ENCODE results near the gene PPP4R1. TPM values are rescaled to one million over a fixed set of nuclear protein-coding genes. Genes with fewer than 3 reads are reported as not detected.

The PPP4R1 gene
- total and polyA plus RNA-seq, 2 of the 4 experiments (the other 2 are of a cell fraction): 80.6 to 123 TPM

DNA sequence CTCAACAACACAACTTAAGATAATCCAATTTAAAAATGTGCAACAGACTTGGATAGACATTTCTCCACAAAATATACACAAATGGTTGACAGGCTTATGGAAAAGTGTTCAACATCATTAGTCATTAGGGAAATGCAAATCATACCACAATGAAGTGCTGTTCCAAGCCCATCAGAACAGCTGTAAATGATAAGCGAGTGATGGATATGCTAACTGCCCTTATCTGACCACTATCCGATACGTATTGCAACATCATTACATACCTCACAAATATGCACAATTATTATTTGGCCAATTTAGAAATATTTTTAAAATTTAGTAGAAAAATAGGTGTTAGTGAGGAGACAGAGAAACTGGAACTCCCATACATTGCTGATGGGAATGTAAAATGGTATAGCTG lies 62.2 kb downstream of the PPP4R1 start:
- no peak overlapping the region for H2AK9ac ChIP-seq (replicated peaks; ENCODE audit: low read depth, low read length, poor library complexity)
- H3K4me2 ChIP-seq (ENCODE audit: low read depth, low read length): no peak overlapping the region
- ATAC-seq (ENCODE audit: low read depth) (no peak), DNase-seq (peak; percentile 28)
- peaks cover 30 to 62% of the 10 kb centered on the region in 2 experiments for H3K79me1 ChIP-seq (ENCODE audit: low read depth in 1 of 2, low read length in 2 of 2)
- intact Hi-C loops (cut with micrococcal nuclease): no loop called here
- no peak overlapping the region for H2BK15ac ChIP-seq (ENCODE audit: low read depth, low read length)
- peaks cover 15% of the 10 kb centered on the region; the same call in 1 of the 2 replicates for H3K9me1 ChIP-seq (ENCODE audit: insufficient read depth, low read length)
- no peak overlapping the region for H4K91ac ChIP-seq (ENCODE audit: insufficient read depth, low read depth, low read length)
- no peak overlapping the region for H4K8ac ChIP-seq (ENCODE audit: low read depth in 2 of 2, low read length in 2 of 2)
- no peak overlapping the region for H4K5ac ChIP-seq (ENCODE audit: low read depth, low read length)
- H3K56ac ChIP-seq (ENCODE audit: extremely low read depth, insufficient read depth, low read length): no peak overlapping the region
- ChIA-PET POLR2A (ENCODE audit: unreplicated experiment) (no interaction called here), CTCF (no interaction called here)
- no peak overlapping the region for H2BK120ac ChIP-seq (ENCODE audit: low read depth, low read length)
- peak; percentile 84 for TF ChIP-seq CEBPB (IDR thresholded peaks at IDR 0.05; ENCODE audit: low read depth, low read length)
- TF ChIP-seq NFE2L2 (IDR thresholded peaks at IDR 0.05; ENCODE audit: low read depth, low read length): no peak
- no peak overlapping the region for H3K27ac ChIP-seq (ENCODE audit: insufficient read depth, low read length)
- H2AK5ac ChIP-seq (ENCODE audit: low read depth, low read length): no peak overlapping the region
- peaks cover 4% of the 10 kb centered on the region for H3K9me3 ChIP-seq (ENCODE audit: control insufficient read depth, insufficient read depth, low read length)
- no peak overlapping the region for H3K23ac ChIP-seq (ENCODE audit: low read depth, low read length)
- H3K14ac ChIP-seq (replicated peaks; ENCODE audit: low read depth, low read length): no peak overlapping the region
- H3K36me3 ChIP-seq (ENCODE audit: control insufficient read depth, insufficient read depth, low read length): peaks cover 55% of the 10 kb centered on the region
- peaks cover 16% of the 10 kb centered on the region for H4K20me1 ChIP-seq (ENCODE audit: insufficient read depth, low read length)
- no TSS peak for BruUV-seq (replicated peaks)
- H3K4me3 ChIP-seq (ENCODE audit: insufficient read depth, low read depth, low read length): no peak overlapping the region
- dilution Hi-C loops (cut with HindIII; ENCODE audit: low sequenced_read_pairs, unreplicated experiment): no loop called here
- no peak overlapping the region for H3K9ac ChIP-seq (ENCODE audit: low read depth, low read length)
- in situ Hi-C loops (cut with MboI; ENCODE audit: low sequenced_read_pairs): no loop called here
- H3K18ac ChIP-seq (ENCODE audit: low read depth, low read length): no peak overlapping the region
- H2BK20ac ChIP-seq (ENCODE audit: low read depth, low read length): no peak overlapping the region
- WGBS, 2 experiments (ENCODE audit: extremely low coverage in 2 of 2, insufficient read length in 1 of 2): no CpG with 5 or more reads among the region's 3 CpGs
- H2AFZ ChIP-seq (replicated peaks; ENCODE audit: low read length, poor library complexity): no peak overlapping the region
- H3K4ac ChIP-seq (ENCODE audit: low read depth, low read length): no peak overlapping the region
- H3K4me1 ChIP-seq (ENCODE audit: control insufficient read depth, insufficient read depth, low read length): no peaks in the 10 kb centered on the region; the same call in 1 of the 2 replicates
- no peaks in the 10 kb centered on the region for H3K27me3 ChIP-seq (ENCODE audit: control insufficient read depth, insufficient read depth, low read length)
- no peak overlapping the region for H2BK5ac ChIP-seq (ENCODE audit: low read depth, low read length, poor library complexity, severe bottlenecking)
